HL-60 (cell line): ENCODE measurements around the gene TBC1D1.

Source experiments
- CTCF ChIP-seq: IDR thresholded peaks from one replicate; pipeline ENCODE4 v1.5.1; 2011; ENCODE audit warnings: low read length, control low read depth, inconsistent platforms; ENCODE audit not compliant: insufficient read depth
- GABPA ChIP-seq: IDR thresholded peaks from 2 replicates; pipeline ENCODE4 v1.6.1; 2012; ENCODE audit warnings: low read depth
- POLR2AphosphoS5 ChIP-seq: IDR thresholded peaks from 2 replicates; pipeline ENCODE4 v1.6.1; 2012; ENCODE audit warnings: low read depth
- REST ChIP-seq: IDR thresholded peaks from 2 replicates; pipeline ENCODE4 v1.6.1; 2012; ENCODE audit warnings: low read depth; ENCODE audit not compliant: insufficient replicate concordance
- SPI1 ChIP-seq: IDR thresholded peaks from 2 replicates; pipeline ENCODE4 v1.6.1; 2012; ENCODE audit warnings: low read depth, mild to moderate bottlenecking, borderline replicate concordance

- no peak for TF ChIP-seq GABPA
- no peak for TF ChIP-seq CTCF
- peak; percentile 92 for TF ChIP-seq SPI1
- no peak for TF ChIP-seq POLR2AphosphoS5
- no peak for TF ChIP-seq REST
Observed at GRCh38 chr4:38154681-38155588, 264.1 kb downstream of the TBC1D1 start.
